HepG2 (cell line): ENCODE results near the gene ETFB. TPM values are rescaled to one million over a fixed set of nuclear protein-coding genes. Genes with fewer than 3 reads are reported as not detected.

Source experiments
- ATF4 ChIP-seq, 2 experiments: fragments of 450-650 bp in 1 of 2; sonication (generic) in 1 of 2; formaldehyde crosslinking; IDR thresholded peaks; 2 replicates each; pipeline versions ENCODE4 v1.5.0 to v1.8.0; 2020 to 2022; ENCODE audit warnings: mild to moderate bottlenecking in 1 of 2, missing genetic modification reagents in 1 of 2
- FOXK1 ChIP-seq: sonication (generic); formaldehyde crosslinking; IDR thresholded peaks from 2 replicates; pipeline ENCODE4 v1.4.0; 2020; ENCODE audit warnings: low read depth, missing genetic modification reagents, borderline replicate concordance
- HDAC1 ChIP-seq: sonication (generic); formaldehyde crosslinking; IDR thresholded peaks from 2 replicates; pipeline ENCODE4 v1.5.1; 2020; ENCODE audit warnings: mild to moderate bottlenecking, missing genetic modification reagents
- HNRNPL ChIP-seq: fragments of 200-400 bp; formaldehyde crosslinking; IDR thresholded peaks from 2 replicates; pipeline ENCODE4 v1.6.1; 2017; ENCODE audit warnings: mild to moderate bottlenecking, low read depth, low read length
- JDP2 ChIP-seq: sonication (generic); formaldehyde crosslinking; IDR thresholded peaks from 2 replicates; pipeline ENCODE4 v1.8.1; 2022; ENCODE audit warnings: missing genetic modification reagents, borderline replicate concordance
- RBFOX2 ChIP-seq: fragments of 200-400 bp; formaldehyde crosslinking; IDR thresholded peaks from 2 replicates; pipeline ENCODE4 v1.6.1; 2017; ENCODE audit warnings: low read depth, mild to moderate bottlenecking, low read length
- SMARCE1 ChIP-seq: fragments of 450-650 bp; IDR thresholded peaks from 2 replicates; pipeline ENCODE4 v1.6.1; 2017; ENCODE audit warnings: borderline replicate concordance
- TOPORS ChIP-seq: sonication (generic); formaldehyde crosslinking; IDR thresholded peaks from 2 replicates; pipeline ENCODE4 v1.8.0; 2023; ENCODE audit warnings: mild to moderate bottlenecking, missing genetic modification reagents
- ZBTB40 ChIP-seq, 2 experiments: fragments of 450-650 bp in 1 of 2; sonication (generic) in 1 of 2; formaldehyde crosslinking in 1 of 2; IDR thresholded peaks; 2 replicates each; pipeline versions ENCODE4 v1.6.1 to v1.8.0; 2016 to 2022; ENCODE audit warnings: antibody characterized with exemption in 1 of 2, mild to moderate bottlenecking in 1 of 2, missing genetic modification reagents in 1 of 2
- ZBTB46 ChIP-seq: sonication (generic); formaldehyde crosslinking; IDR thresholded peaks from 2 replicates; pipeline ENCODE4 v1.4.0; 2020; ENCODE audit warnings: mild to moderate bottlenecking, missing genetic modification reagents, borderline replicate concordance
- ZNF234 ChIP-seq: sonication (generic); formaldehyde crosslinking; conservative IDR thresholded peaks from 2 replicates; pipeline ENCODE4 v1.5.1; 2020; ENCODE audit warnings: mild to moderate bottlenecking, missing genetic modification reagents
- ZZZ3 ChIP-seq: sonication (generic); formaldehyde crosslinking; IDR thresholded peaks from 2 replicates; pipeline ENCODE4 v1.4.0; 2020; ENCODE audit warnings: missing genetic modification reagents, mild to moderate bottlenecking, borderline replicate concordance
- polyA plus RNA-seq, 8 experiments: library from polyadenylated mRNA; depleted of rRNA in 3 of 8; stranded (reverse) in 7 of 8; unstranded in 1 of 8; fragments of >200 nt; fragmentation: Illumina TruSeq in 4 of 8; extraction: Trizol in 4 of 8; gene quantifications; 2 replicates each; pipeline versions ENCODE4 v1.2.1 to v1.2.3, GENCODE V29; 2011 to 2016; ENCODE audit warnings: low read depth in 4 of 8, missing spikeins in 1 of 8, mixed read lengths in 1 of 8; ENCODE audit not compliant: insufficient read depth in 1 of 8
- total RNA-seq, 5 experiments: library from RNA; depleted of rRNA; stranded (reverse); fragments of >200 nt; fragmentation: Illumina TruSeq; extraction: Trizol; gene quantifications; 2 replicates each; pipeline ENCODE4 v1.2.3, GENCODE V29; 2016; ENCODE audit warnings: low read depth in 1 of 5

ETFB gene
- total and polyA plus RNA-seq, 2 of the 13 experiments (the other 11 are each of a cell fraction or from before 2014, with no cell fraction given): 678 to 1,314 TPM

- no peak for TF ChIP-seq ZBTB40 (IDR thresholded peaks at IDR 0.05)
- peak; percentile 37; the same call in 1 of the 2 replicates for TF ChIP-seq ZBTB40 (CRISPR knock-in tag; IDR thresholded peaks at IDR 0.05)
- TF ChIP-seq ZNF234 (CRISPR knock-in tag): no peak
- no peak for TF ChIP-seq FOXK1 (CRISPR knock-in tag)
- no peak for TF ChIP-seq ZZZ3
- TF ChIP-seq ATF4 (CRISPR knock-in tag; IDR thresholded peaks at IDR 0.05): peak in 1 of 2 experiments; percentile 66; a peak in 1 of 4 replicates
- TF ChIP-seq SMARCE1: no peak
- 0 out of 2 replicates have a peak, but pooled peaks have one; percentile 39 for TF ChIP-seq HNRNPL
- TF ChIP-seq HDAC1 (CRISPR knock-in tag): peak; percentile 66
- no peak for TF ChIP-seq RBFOX2
- TF ChIP-seq TOPORS (CRISPR knock-in tag): no peak
- no peak for TF ChIP-seq JDP2
- no peak for TF ChIP-seq ZBTB46 (CRISPR knock-in tag)
These were observed 21.8 kb upstream of the ETFB start, which contains the start of gene LIM2 (continued) for GRCh38 chr19:51387924-51388389.
